ENCODE measurements around the gene PLEKHM1. TPM values are rescaled to one million over a fixed set of nuclear protein-coding genes. Genes with fewer than 3 reads are reported as not detected.

PLEKHM1 gene
- total RNA-seq (2022; extraction: Qiagen RNA extraction): 19.4 to 25.7 TPM (median 23.3 TPM) in 5 replicates

GRCh38 chr17:45490615-45491433 is at the start of gene PLEKHM1:
Gene PLEKHM1, minus strand, starts transcription at chr17:45490721. Its CDS starts 8,237 bp downstream, at chr17:45482484.

GRCh38 chr17:45432405-45433158 is 57.9 kb downstream of the PLEKHM1 start, which contains the start of gene ARHGAP27:
Gene ARHGAP27, minus strand, starts transcription at chr17:45432870. Its CDS starts 2,591 bp downstream, at chr17:45430279.

Other genes starting within 250 kb of the PLEKHM1 start
- gene SPATA32, start 228.6 kb downstream of the PLEKHM1 start, total RNA-seq (2022; extraction: Qiagen RNA extraction): 0.07 to 0.24 TPM (median 0.19 TPM) in 5 replicates
- 35.6 to 67.4 TPM (median 48.8 TPM) in 5 replicates for gene MAP3K14, start 173.7 kb downstream of the PLEKHM1 start, total RNA-seq (2022; extraction: Qiagen RNA extraction)
- 10.5 to 17.7 TPM (median 16.3 TPM) in 5 replicates for gene ARHGAP27, start 57.9 kb downstream of the PLEKHM1 start, total RNA-seq (2022; extraction: Qiagen RNA extraction)

Measured in A549 treated with Mapracorat at 1 μM for 4 hours (cell line).